Transverse colon (tissue), 4 donors: ENCODE data around the gene MYOZ3. TPM values are rescaled to one million over a fixed set of nuclear protein-coding genes. Genes with fewer than 3 reads are reported as not detected.

ENCODE experiments used
- DNase-seq: peaks from one replicate; pipeline ENCODE4 v3.0.0-alpha.2; 2019
- H3K27ac ChIP-seq, 4 donors: fragments of 200-600 bp; sonication (generic); 2 replicates each; pipeline ENCODE4 v1.5.1; 2016 to 2018; ENCODE audit warnings: inconsistent platforms in 4 of 4
- H3K27me3 ChIP-seq: fragments of 200-600 bp; sonication (generic); 2 replicates; pipeline ENCODE4 v1.5.1; 2017; ENCODE audit warnings: inconsistent platforms
- H3K36me3 ChIP-seq, 4 donors: fragments of 200-600 bp; sonication (generic); 2 replicates each; pipeline ENCODE4 v1.5.1; 2017 to 2019; ENCODE audit warnings: inconsistent platforms in 4 of 4
- H3K4me1 ChIP-seq, 4 donors: fragments of 200-600 bp; sonication (generic); 2 replicates each; pipeline ENCODE4 v1.5.1; 2017 to 2020; ENCODE audit warnings: inconsistent platforms in 4 of 4
- H3K4me3 ChIP-seq, 4 donors: fragments of 200-600 bp; sonication (generic); 1 replicate in 1 of 4; 2 replicates in 3 of 4; pipeline versions ENCODE4 v1.5.1 to v1.6.1; 2017 to 2019; ENCODE audit warnings: inconsistent platforms in 4 of 4
- H3K9me3 ChIP-seq, 2 donors: fragments of 200-600 bp; sonication (generic); 2 replicates each; pipeline ENCODE4 v1.5.1; 2017 to 2019; ENCODE audit warnings: inconsistent platforms in 2 of 2
- CTCF ChIP-seq, 5 experiments: fragments of 200-600 bp in 3 of 5; fragments of 450-650 bp in 2 of 5; sonication (generic) in 3 of 5; IDR thresholded peaks; 1 replicate in 2 of 5; 2 replicates in 3 of 5; pipeline ENCODE4 v1.5.1; 2016 to 2017; ENCODE audit warnings: antibody characterized with exemption in 5 of 5, inconsistent platforms in 3 of 5, mild to moderate bottlenecking in 2 of 5, moderate library complexity in 1 of 5
- EP300 ChIP-seq: sonication (generic); formaldehyde crosslinking; IDR thresholded peaks from one replicate; pipeline ENCODE4 v1.6.1; 2017; ENCODE audit warnings: antibody characterized with exemption, low read depth
- POLR2A ChIP-seq: fragments of 450-650 bp; IDR thresholded peaks from one replicate; pipeline ENCODE4 v1.6.1; 2016; ENCODE audit warnings: antibody characterized with exemption, mild to moderate bottlenecking, moderate library complexity
- POLR2AphosphoS5 ChIP-seq, 3 donors: sonication (generic); formaldehyde crosslinking; IDR thresholded peaks; one replicate each; pipeline ENCODE4 v1.6.1; 2016; ENCODE audit warnings: antibody characterized with exemption in 3 of 3
- WGBS, 2 donors: methylation state at CpG; one replicate each; pipeline ENCODE4 v1.1.5; 2018; ENCODE audit warnings: low coverage in 1 of 2; 5-methylcytosine and 5-hydroxymethylcytosine counted together
- in situ Hi-C, 4 donors: fragments of 200-750 bp; cut with MboI; loops; one replicate each; pipeline versions ENCODE4 v1.15.0 to v1.15.1; 2017; ENCODE audit warnings: low sequenced_read_pairs in 3 of 4, low pct_ligation_motif_present in 1 of 4, low pct_unique_long_range_greater_than_20kb in 1 of 4
- intact Hi-C: fragments of 100-400 bp; cut with DNase I; formaldehyde crosslinking; loops from one replicate; pipeline ENCODE4 v1.15.1; 2023; ENCODE audit warnings: low total_unique reads
- total RNA-seq, 4 donors: library from RNA; depleted of rRNA; stranded (reverse); fragments of >200 nt; gene quantifications; one replicate each; pipeline ENCODE4 v1.1.0, GENCODE V29; 2016

The MYOZ3 gene
- total RNA-seq, 4 donors from 2014 or later: not detected

GRCh38 chr5:150700594-150701377 lies 39.7 kb downstream of the MYOZ3 start, which contains the start of gene RBM22:
Gene RBM22, minus strand, starts transcription at chr5:150701062. Its CDS starts 77 bp downstream, at chr5:150700985.
- H3K4me3 ChIP-seq: peak within 1 kb of the TSS; percentile 88 to 98 (median 92)
- intact Hi-C loops: no loop called here
- 0% methylated on average over 9 to 58 of the region's 59 CpGs for WGBS, 2 donors
- peaks cover 0 to 26% (median 13%) of the 10 kb centered on the region in 4 donors for H3K36me3 ChIP-seq
- H3K27ac ChIP-seq: peak within 1 kb of the TSS; percentile 95 to 98 (median 96)
- H3K27me3 ChIP-seq: no peaks in the 10 kb centered on the region
- in situ Hi-C loops: no loop called here
- peak; percentile 94 for DNase-seq
- peak; percentile 83 to 92 (median 90) for TF ChIP-seq POLR2AphosphoS5 (IDR thresholded peaks at IDR 0.05)
- TF ChIP-seq EP300: no peak
- TF ChIP-seq CTCF (IDR thresholded peaks at IDR 0.05): peak; percentile 55 to 80 (median 69)
- TF ChIP-seq POLR2A: peak; percentile 91
- no peaks in the 10 kb centered on the region for H3K9me3 ChIP-seq
- H3K4me1 ChIP-seq: peaks cover 11 to 32% (median 22%) of the 10 kb centered on the region in 4 donors

DNA sequence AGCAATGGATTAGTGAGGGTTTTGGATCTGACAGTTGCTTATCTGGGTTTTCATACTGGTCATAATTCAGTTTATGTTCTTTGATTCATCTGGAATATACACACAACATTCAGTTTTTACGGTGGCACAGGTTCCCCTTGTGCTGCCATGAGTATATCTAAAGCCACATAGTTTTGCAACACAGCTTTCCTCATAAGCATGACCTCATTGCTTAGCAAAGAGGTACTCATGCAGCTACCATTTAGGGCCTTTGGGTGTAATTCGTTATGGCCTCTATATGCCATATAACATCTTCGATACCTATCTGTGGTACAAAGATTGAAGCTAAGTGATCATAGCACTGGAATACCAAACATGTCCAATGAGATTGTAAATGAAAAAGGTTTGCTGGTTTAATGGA lies 42.7 kb downstream of the MYOZ3 start:
- no peaks in the 10 kb centered on the region for H3K27me3 ChIP-seq
- WGBS, 2 donors: 29 to 69% methylated on average over 1 to 3 of the region's 3 CpGs
- intact Hi-C loops: no loop called here
- H3K4me3 ChIP-seq: no peak overlapping the region
- H3K36me3 ChIP-seq: no peaks in the 10 kb centered on the region
- peaks cover 11 to 32% (median 21%) of the 10 kb centered on the region in 4 donors for H3K4me1 ChIP-seq
- TF ChIP-seq POLR2AphosphoS5 (IDR thresholded peaks at IDR 0.05) (no peak), CTCF (IDR thresholded peaks at IDR 0.05) (no peak), POLR2A (no peak), EP300 (no peak)
- peak overlapping the region in 3 of 4 donors; percentile 28 to 64 (median 53) for H3K27ac ChIP-seq
- in situ Hi-C loops: no loop called here
- DNase-seq: no peak
- H3K9me3 ChIP-seq: no peaks in the 10 kb centered on the region

GRCh38 chr5:150706776-150707390 lies 45.8 kb downstream of the MYOZ3 start:
- TF ChIP-seq POLR2A: no peak
- no peak for TF ChIP-seq CTCF (IDR thresholded peaks at IDR 0.05)
- Histone ChIP-seq H3K27me3 (no peaks in the 10 kb centered on the region), H3K27ac (no peak overlapping the region), H3K9me3 (no peaks in the 10 kb centered on the region), H3K4me1 (peaks cover 0 to 15% (median 6%) of the 10 kb centered on the region in 4 donors), H3K36me3 (peaks cover 0 to 27% (median 10%) of the 10 kb centered on the region in 4 donors), H3K4me3 (no peak overlapping the region)
- in situ Hi-C loops: no loop called here
- no peak for DNase-seq
- intact Hi-C loops: no loop called here
- 68 to 73% methylated on average over 2 to 4 of the region's 4 CpGs for WGBS, 2 donors

- Histone ChIP-seq H3K4me1 (no peaks in the 10 kb centered on the region), H3K4me3 (no peak overlapping the region), H3K27me3 (no peaks in the 10 kb centered on the region), H3K27ac (no peak overlapping the region), H3K36me3 (peaks cover 0 to 60% (median 23%) of the 10 kb centered on the region in 4 donors), H3K9me3 (no peaks in the 10 kb centered on the region)
- WGBS, 2 donors: 57 to 100% methylated on average over 1 to 2 of the region's 2 CpGs
- intact Hi-C loops: no loop called here
- TF ChIP-seq EP300 (no peak), CTCF (IDR thresholded peaks at IDR 0.05) (peak in 1 of 5 experiments; percentile 8)
- in situ Hi-C loops: no loop called here
- DNase-seq: no peak
Measured at GRCh38 chr5:150710165-150710564, 49.1 kb downstream of the MYOZ3 start.
